Upper lobe of left lung (tissue), 4 donors: Measurements from ENCODE around the gene GPATCH2.

ENCODE experiments used
- POLR2A ChIP-seq, 4 donors: fragments of 450-650 bp; IDR thresholded peaks; one replicate each; pipeline ENCODE4 v1.5.1; 2016 to 2017; ENCODE audit warnings: antibody characterized with exemption in 4 of 4, mild to moderate bottlenecking in 2 of 4
- TF ChIP-seq, protein P1 (sequence below), 6 experiments: fragments of 450-650 bp in 4 of 6; fragments of 200-600 bp in 2 of 6; sonication (generic) in 2 of 6; IDR thresholded peaks; one replicate each; pipeline ENCODE4 v1.5.1; 2016 to 2019; ENCODE audit warnings: antibody characterized with exemption in 6 of 6

DNA sequence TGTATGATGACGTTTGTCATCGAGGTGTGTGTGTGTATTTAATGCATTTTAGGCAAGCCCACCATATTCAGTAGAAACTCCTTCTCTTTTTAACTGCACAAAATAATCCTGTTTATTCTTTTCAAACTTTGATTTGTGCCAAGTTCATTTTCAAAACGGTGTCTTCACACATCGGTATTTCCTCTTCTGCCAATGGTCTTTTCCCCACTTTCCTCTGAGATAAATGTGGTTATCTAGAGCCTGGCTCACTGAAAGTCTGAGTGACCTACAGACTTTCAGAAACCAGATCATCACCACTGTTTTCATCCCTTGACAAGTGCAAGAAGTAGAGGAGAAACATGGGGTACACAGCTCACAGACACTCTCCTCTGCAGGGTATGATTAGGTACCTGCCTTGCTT is 69.4 kb downstream of the GPATCH2 start:
- TF ChIP-seq, protein P1, sequence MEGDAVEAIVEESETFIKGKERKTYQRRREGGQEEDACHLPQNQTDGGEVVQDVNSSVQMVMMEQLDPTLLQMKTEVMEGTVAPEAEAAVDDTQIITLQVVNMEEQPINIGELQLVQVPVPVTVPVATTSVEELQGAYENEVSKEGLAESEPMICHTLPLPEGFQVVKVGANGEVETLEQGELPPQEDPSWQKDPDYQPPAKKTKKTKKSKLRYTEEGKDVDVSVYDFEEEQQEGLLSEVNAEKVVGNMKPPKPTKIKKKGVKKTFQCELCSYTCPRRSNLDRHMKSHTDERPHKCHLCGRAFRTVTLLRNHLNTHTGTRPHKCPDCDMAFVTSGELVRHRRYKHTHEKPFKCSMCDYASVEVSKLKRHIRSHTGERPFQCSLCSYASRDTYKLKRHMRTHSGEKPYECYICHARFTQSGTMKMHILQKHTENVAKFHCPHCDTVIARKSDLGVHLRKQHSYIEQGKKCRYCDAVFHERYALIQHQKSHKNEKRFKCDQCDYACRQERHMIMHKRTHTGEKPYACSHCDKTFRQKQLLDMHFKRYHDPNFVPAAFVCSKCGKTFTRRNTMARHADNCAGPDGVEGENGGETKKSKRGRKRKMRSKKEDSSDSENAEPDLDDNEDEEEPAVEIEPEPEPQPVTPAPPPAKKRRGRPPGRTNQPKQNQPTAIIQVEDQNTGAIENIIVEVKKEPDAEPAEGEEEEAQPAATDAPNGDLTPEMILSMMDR (IDR thresholded peaks at IDR 0.05), result no peak
- TF ChIP-seq POLR2A (IDR thresholded peaks at IDR 0.05), result no peak
